Esophagus muscularis mucosa (tissue), 3 donors: ENCODE measurements around the gene TBC1D22A.

Experiments used
- POLR2A ChIP-seq: fragments of 450-650 bp; IDR thresholded peaks from one replicate; pipeline ENCODE4 v1.6.1; 2017; ENCODE audit warnings: antibody characterized with exemption, moderate library complexity, mild to moderate bottlenecking, low read depth
- TF ChIP-seq, protein P1 (sequence below), 3 experiments: fragments of 200-600 bp in 2 of 3; fragments of 450-650 bp in 1 of 3; sonication (generic) in 2 of 3; IDR thresholded peaks; one replicate each; pipeline ENCODE4 v1.5.1; 2017 to 2019; ENCODE audit warnings: antibody characterized with exemption in 3 of 3, mild to moderate bottlenecking in 2 of 3, moderate library complexity in 1 of 3

DNA sequence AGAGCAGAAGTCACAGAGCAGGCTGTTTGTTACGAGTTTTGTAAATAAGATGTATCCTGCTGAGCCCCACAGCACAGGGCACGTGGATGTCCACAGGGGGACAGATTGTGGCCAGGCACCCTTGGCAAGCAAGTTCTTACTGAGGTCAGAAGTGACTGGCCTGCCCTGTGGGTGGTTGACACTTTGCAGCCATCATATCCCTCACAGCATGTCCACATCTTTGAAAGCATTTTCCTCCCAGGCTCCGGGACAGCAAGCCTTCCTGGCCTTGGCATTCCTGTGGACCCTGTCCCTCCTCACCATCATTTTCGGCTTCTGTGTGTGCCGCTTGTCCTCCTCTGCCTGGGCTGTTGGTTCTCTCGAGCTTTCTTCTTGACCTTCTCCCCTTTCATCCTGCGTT, 189.5 kb downstream of the TBC1D22A start:
- TF ChIP-seq, protein P1, sequence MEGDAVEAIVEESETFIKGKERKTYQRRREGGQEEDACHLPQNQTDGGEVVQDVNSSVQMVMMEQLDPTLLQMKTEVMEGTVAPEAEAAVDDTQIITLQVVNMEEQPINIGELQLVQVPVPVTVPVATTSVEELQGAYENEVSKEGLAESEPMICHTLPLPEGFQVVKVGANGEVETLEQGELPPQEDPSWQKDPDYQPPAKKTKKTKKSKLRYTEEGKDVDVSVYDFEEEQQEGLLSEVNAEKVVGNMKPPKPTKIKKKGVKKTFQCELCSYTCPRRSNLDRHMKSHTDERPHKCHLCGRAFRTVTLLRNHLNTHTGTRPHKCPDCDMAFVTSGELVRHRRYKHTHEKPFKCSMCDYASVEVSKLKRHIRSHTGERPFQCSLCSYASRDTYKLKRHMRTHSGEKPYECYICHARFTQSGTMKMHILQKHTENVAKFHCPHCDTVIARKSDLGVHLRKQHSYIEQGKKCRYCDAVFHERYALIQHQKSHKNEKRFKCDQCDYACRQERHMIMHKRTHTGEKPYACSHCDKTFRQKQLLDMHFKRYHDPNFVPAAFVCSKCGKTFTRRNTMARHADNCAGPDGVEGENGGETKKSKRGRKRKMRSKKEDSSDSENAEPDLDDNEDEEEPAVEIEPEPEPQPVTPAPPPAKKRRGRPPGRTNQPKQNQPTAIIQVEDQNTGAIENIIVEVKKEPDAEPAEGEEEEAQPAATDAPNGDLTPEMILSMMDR (IDR thresholded peaks at IDR 0.05) = no peak
- TF ChIP-seq POLR2A = no peak
